OCI-M1 (cell line): ENCODE results near the gene CARD6.
"Not testable (repeated sequence)": the region's sequence is repeated elsewhere in the genome, so short reads cannot be mapped to it uniquely, and the experiment has no call there.

Experiments used
- DNase-seq: peaks from one replicate; lab custom pipeline; 2025; lab: John Stamatoyannopoulos, UW

The CARD6 gene

DNA sequence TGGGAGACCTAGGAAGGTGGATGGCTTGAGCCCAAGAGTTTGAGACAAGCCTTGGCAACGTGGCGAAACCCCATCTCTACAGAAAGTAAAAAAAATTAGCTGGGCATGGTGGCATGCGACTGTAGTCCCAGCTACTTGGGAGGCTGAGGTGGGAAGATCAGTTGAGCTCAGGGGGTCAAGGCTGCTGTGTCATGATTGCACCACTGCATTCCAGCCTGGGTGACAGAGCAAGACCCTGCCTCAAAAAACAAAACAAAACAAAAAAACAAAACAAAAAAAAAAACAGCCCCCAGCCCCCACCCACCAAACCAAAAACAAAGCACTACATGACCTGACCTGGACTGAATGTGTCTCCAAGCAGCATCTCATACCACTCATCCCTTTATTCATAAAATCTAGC lies 34.8 kb downstream of the CARD6 start:
- DNase-seq: no peak

DNA sequence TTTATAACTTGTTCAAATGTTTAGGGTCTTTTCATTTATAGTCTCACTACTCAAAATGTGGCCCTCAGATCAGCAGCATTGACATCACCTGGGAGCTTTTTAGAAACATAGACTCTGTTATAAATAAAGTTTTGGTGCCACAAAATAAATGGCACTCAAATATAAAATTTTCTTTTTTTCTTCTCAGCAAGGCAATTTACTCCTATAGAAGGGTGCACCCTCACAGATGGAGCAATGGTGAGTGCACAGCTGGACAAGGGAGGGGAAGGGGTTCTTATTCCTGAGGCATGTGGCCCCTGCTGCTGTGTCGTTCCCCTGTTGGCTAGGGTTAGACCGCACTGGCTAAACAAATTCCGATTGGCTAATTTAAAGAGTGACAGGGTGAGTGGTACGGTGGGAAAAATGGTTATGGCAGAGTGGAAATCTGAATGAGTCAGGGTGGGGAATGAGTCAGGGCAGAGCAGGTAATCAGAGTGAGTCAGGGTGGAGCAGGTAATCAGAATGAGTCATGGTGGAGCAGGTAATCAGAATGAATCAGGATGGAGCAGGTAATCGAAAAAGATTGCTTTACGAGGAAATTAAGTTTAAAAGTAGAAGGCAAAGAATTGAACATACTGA lies 36.3 kb downstream of the CARD6 start:
- DNase-seq: no peak

DNA sequence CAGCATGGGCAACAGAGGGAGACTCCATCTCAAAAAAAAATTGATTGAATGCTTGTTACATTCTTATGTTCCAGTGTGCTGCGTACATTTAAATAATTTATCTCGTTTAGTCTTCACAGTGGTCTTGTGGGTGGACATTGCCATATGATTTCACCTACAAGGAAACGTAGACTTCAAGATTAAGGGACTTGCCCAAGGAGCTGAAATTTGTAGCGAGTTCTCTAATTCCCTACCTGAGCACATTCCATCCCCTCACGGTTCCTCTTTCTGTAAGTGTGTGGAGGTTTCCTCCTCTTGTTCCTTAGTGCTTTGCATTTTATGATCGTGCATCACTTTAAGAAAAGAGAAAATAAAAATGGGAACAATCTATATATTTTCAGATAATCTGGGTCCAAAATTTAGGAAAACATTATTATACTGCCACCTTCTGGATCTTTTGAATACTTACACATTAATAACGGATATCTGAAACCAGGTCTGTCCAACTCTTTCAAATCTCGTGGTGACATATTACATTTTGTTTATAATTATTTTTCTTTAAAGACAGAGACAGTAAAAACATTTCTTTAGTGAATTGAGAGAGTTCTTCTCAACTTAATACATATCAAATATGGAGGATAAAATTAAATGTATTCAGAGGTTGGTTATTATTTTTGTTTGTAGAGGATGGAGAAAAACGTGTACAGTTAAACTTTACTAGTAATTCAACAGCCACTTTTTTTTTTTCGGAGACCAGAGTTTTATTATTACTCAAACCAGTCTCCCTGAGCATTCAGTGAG lies 38.2 kb downstream of the CARD6 start:
- peak; percentile 63 for DNase-seq

DNA sequence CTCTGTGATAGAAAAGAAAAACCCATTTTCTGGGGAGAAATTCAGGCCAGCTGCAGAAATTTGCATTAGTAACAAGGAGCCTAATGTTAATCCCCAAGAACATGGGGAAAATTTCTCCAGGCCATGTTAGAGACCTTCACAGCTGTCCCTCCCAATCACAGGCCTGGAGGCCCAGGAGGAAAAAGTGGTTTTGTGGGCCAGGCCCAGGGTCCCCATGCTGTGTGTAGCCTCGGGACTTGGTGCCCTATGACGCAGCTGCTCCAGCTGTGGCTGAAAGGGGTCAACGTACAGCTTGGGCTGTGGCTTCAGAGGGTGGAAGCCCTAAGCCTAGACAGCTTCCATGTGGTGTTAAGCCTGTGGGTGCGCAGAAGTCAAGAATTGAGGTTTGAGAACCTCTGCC lies 41.1 kb downstream of the CARD6 start:
- DNase-seq: no peak

DNA sequence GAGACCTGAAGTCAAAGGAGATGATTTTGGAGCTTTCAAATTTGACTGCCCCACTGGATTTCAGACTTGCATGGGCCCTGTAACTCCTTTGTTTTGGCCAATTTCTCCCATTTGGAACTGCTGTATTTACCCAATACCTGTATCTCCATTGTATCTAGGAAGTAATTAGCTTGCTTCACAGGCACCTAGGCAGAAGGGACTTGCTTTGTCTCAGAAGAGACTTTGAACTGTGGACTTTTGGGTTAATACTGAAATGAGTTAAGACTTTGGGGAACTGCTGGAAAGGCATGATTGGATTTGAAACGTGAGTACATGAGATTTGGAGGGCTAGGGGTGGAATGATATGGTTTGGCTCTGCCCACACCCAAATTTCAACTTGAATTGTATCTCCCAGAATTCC lies 41.9 kb downstream of the CARD6 start:
- not testable (repeated sequence) for DNase-seq

DNA sequence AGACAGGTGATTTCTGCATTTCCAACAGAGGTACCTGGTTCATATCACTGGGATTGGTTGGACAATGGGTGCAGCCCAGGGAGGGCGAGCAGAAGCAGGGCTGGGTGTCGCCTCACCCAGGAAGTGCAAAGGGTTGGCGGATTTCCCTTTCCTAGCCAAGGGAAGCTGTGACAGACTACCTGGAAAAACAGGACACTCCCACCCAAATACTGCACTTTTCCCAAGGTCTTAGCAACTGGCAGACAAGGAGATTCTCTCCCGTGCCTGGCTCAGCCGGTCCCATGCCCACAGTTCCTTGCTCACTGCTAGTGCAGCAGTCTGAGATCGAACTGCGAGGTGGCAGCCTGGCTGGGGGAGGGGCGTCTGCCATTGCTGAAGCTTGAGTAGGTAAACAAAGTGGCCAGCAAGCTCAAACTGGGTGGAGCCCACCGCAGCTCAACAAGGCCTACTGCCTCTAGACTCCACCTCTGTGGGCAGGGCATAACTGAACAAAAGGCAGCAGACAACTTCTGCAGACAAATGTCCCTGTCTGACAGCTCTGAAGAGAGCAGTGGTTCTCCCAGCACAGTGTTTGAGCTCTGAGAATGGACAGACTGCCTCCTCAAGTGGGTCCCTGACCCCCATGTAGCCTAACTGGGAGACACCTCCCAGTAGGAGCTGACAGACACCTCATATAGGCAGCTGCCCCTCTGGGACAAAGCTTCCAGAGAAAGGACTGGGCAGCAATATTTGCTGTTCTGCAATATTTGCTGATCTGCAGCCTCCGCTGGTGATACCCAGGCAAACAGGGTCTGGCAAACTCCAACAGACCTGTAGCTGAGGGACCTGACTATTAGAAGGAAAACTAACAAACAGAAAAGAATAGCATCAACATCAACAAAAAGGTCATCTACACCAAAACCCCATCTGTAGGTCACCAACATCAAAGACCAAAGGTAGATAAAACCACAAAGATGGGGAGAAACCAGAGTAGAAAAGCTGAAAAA lies 54.6 kb downstream of the CARD6 start:
- not testable (repeated sequence) for DNase-seq

DNA sequence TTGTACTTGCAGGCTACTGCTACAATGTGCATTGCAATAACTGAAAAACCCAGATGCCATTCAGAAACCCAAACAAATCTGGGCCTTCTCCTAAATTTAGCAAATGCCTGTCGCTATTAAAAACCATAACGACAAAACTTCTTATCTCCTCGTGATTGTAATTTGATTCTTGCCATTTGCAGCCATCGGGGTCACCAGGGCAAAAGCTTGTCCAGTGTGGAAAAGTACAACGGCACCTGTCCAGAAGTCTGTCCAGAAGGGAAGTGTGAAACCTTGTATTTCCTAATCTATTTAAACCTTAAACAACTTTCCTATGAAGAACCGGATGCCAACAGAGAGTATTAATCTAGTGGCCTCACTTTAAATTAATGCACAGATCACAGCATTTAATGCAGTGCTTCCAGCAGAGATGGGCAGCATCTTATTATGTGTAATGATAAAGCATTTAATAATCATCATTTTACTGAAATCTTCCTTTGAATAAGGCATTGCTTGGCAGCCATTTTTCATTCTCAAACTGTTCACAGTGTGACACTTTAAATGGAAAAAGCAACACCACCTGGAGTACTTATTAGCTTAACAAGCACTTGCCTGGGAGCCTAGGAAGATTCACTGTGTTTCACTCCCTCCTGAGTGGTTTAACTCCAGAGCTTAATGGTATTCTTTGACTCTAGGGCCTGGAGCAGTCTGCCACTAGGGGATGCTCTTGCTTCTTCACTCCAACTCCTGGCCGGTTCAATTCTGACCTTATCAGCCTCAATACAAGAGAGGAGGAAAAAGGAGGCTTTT lies 63.2 kb downstream of the CARD6 start:
- DNase-seq: peak; percentile 89

DNA sequence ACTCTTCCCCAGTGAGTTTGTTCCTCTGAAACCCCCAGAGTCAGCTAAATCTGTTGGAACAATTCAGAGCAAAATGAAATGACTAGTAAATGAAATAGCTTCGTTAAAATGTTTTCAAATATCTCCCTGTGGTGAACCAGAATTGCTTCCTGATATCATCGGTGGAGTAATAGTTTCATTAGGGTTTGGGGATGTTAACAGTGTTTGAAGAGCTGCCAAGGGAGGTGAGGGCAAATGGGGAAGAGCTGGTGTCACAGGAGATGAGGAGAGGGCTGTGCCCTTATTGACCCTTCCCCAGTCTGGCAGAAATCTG lies 63.8 kb downstream of the CARD6 start:
- no peak for DNase-seq

DNA sequence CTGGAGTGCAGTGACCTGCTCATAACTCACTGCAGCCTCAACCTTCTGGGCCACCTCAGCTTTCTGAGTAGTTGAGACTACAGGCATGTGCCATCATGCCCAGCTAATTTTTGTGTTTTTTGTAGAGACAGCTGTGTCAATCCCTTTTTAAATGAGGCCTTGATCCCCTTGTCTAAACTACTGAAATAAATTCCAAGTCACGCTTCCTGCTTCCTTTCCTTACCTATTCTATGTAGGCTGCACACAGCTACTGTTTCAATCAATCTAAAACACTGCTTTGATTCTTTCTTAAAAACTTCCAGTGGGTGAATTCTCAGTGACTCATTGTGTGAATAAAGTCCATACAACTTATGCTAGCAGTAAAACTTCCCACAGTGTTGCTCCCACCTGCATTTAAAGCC lies 65.2 kb downstream of the CARD6 start:
- no peak for DNase-seq

DNA sequence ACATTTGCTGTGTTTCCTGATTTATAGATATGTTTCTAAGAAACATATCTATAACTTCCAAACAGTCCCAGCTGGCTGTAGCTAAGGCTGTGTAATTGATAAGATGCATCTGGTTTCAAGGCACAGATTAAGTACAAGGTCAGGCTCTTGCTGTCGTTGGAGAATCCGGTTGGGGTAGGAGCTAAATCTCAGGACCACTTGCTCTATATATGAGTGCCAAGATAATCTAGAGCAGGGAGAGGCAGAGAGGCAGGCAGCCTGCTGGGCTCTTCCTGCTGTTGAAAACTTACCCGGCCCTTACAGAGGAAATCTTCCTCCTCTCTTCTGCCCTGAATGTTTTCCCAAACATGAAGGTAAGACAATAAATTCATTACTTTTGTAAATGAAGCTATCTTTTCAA lies 68.1 kb downstream of the CARD6 start, which contains the start of gene C7:
Gene C7, plus strand, starts transcription at position 234 of the 400 bp plus-strand sequence. Its CDS starts 114 bp downstream, at position 348.
- DNase-seq: peak; percentile 78

DNA sequence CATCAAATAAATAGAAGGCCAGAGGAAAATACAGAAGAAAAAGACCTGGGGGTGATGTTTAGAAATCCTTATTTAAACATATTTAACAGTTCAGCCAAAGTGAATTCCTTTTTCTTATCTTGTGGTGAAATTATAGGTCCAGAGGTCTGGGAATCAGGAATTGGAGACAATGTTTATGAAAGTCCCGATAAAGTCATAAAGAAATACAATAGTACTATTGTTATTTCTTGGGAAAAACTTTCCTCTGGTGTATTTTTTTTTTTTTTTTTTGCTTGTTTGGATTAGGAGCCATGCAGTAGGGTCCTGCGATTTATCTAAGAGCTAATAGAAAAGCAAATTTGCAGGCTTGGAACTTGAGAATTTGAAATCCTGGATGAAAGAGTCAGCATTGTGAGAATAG lies 68.6 kb downstream of the CARD6 start:
- no peak for DNase-seq
